Fibroblast of skin of right biceps (primary cell): Measurements from ENCODE around the gene SEC24D.

Experiments used
- DNase-seq: peaks from one replicate; pipeline ENCODE4 v3.0.0-alpha.2; 2013

SEC24D gene

GRCh38 chr4:118770741-118771187 lies 65.2 kb downstream of the SEC24D start:
- DNase-seq, result no peak

GRCh38 chr4:118769161-118769560 lies 66.8 kb downstream of the SEC24D start:
- no peak for DNase-seq

GRCh38 chr4:118767109-118767508 lies 68.8 kb downstream of the SEC24D start:
- no peak for DNase-seq

- peak; percentile 98 for DNase-seq
Observed at GRCh38 chr4:118765399-118765798, 70.5 kb downstream of the SEC24D start.

DNA sequence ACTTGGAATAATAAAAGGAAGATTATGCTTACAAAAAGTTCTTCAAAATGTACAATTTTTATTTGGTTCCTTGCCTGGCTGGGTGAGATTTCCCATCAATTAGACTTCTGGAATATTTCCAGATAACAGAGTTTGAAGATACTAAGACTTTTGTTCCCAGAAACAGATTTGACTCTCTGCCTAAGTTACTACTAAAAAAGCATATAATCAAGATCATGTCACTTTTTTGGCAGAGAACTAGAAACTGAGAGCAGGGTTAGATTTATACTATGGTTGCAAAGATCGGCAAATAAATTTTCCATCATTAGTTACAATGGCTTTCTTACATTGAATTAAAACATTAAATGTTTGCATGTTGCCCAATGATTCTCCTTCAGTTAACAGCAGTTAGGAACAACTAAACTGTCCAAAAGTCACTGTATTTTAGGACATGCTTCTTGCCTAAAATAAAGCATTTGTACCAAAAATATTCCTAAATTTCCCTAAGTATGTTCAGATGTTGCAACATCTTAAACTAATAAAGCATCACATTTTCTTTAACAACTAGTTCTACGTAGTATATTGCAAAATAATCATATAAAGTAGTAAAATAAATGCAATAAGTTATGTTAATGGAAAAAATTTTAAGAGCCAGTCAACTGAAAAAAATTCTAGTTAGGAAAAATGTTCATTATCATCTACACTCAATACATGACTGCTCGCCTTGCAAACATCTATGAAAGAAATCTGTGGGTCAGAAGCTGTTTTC lies 73.0 kb downstream of the SEC24D start:
- peak; percentile 45 for DNase-seq

- no peak for DNase-seq
Observed at GRCh38 chr4:118762155-118762554, 73.8 kb downstream of the SEC24D start.

GRCh38 chr4:118761397-118762016 lies 74.4 kb downstream of the SEC24D start:
- DNase-seq, result no peak

- DNase-seq, result no peak
Observed at GRCh38 chr4:118760493-118760892, 75.4 kb downstream of the SEC24D start.

DNA sequence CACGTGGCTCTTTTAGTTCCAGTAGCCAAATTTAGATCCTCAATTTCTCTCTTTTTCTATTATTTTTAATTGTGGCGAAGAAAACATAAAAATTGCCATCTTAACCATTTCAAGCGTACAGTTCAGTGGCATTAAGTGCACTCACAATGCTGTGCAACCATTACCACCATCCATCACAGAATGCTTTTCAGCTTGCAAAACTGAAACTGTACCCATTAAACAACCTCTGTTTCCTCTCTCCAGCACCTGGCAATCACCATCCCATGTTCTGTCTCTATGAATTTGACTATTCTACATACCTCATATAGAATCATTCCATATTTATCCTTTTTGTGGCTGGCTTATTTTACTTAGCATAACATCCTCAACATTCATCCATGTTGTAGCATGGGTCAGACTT lies 75.8 kb downstream of the SEC24D start:
- no peak for DNase-seq

- DNase-seq, result no peak
Observed at GRCh38 chr4:118759481-118759880, 76.4 kb downstream of the SEC24D start.

- DNase-seq, result no peak
Observed at GRCh38 chr4:118758293-118758692, 77.6 kb downstream of the SEC24D start.

- no peak for DNase-seq
Observed at GRCh38 chr4:118757761-118758251, 78.1 kb downstream of the SEC24D start.

DNA sequence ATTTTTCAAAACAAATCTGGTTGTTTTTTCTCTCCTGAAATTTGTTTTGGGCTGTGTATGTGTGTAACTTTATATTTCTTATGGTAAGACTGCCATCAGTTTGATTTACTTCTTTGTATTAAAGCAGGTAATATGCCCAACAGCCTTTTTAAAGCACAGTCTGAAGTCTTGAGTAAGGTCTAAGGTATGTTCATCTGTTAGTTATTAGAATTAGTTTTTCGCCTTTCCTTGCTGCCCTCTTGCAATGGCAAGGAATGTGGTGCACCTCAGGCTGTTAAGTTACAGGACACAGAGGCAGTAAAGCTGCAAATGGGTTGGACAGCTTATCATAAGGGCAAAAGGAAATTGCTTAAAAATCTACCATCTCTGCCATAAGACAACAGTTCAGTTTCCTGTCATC lies 79.0 kb downstream of the SEC24D start:
- DNase-seq, result no peak

DNA sequence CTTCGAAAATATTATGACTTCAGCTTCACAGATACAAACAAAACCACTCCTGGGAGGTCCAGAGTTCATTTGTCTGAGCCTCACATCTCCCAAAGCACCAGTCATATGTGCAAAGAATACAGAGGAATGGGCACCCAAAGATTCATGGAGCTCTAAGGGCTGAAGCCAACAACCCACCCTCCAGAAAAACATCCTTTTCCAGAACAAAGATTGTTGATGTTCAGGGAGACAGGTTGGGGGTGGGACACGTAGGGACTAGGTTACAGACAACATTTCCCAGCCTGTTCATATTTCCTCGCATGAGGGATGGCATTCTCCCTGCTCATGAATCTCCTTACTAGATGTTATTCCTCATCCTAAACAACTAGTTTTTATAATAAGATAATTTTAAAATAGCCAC lies 79.5 kb downstream of the SEC24D start:
- no peak for DNase-seq

DNA sequence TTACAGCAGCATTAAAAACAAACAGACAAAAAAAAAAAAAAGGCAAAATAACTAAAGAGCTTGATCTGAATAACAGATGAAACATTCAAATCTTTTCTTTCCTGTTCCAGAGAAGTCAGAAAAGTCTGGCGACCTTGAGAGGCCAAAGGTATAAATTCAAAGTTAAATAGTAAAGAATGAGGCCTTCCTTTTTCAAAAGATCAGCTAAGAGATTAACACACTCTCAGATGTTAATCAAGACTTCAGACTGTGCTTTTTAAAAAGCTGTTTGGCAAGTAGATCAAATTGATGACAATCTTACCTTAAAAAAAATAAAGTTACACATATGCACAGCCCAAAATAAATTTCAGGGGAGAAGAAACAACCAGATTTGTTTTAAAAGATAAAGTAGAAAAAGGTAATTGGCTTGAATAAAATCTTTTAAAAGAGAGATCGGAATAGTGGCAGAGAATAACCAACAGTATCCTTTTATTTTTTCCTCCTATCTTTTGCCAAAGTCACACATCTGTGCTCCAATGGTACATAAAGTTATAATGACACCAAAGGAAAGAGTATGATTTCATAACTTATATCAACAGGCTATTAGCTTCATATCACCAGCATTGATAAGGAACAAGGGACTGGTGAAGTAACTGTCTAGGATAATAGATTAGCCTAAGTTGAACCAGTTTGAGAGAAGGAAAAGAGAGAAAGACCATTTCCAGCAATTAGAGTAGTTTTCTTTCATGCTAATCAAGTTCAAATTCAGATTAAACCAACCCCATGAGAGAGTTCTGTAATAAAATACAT lies 80.3 kb downstream of the SEC24D start:
- no peak for DNase-seq

GRCh38 chr4:118754890-118755289 lies 81.0 kb downstream of the SEC24D start:
- no peak for DNase-seq

DNA sequence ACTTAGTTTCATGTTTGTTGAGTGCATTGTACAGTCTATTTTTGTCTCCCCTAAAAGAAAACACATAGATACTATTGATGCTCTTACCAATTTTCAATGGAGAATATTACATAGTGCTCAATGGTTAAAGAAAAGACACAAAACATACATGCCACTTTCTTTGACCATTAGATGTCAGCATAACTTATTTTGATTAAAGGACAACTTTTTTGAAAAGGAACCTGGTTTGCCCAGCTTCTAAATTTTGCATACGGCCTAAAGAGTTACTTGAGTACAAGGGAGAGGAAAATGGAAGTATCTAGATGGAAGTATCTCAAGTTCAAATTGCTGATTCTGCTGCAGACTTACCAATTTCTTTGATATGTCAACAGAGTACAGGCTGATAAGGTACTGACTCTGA lies 82.2 kb downstream of the SEC24D start:
- DNase-seq, result no peak

GRCh38 chr4:118753096-118753495 lies 82.8 kb downstream of the SEC24D start:
- no peak for DNase-seq

- no peak for DNase-seq
Observed at GRCh38 chr4:118752551-118752950, 83.4 kb downstream of the SEC24D start.

GRCh38 chr4:118751629-118752323 lies 84.2 kb downstream of the SEC24D start:
- DNase-seq, result peak; percentile 77

GRCh38 chr4:118749347-118749988 lies 86.5 kb downstream of the SEC24D start:
- DNase-seq, result no peak

- no peak for DNase-seq
Observed at GRCh38 chr4:118746251-118746919, 89.5 kb downstream of the SEC24D start.
